GM21360 (cell line): ENCODE measurements around the gene NAP1L5.
A peak's percentile ranks its signal among the peaks of the same experiment; 100 is the strongest.

ENCODE experiments used
- ATAC-seq: cut with Tn5 transposase; IDR thresholded peaks from one replicate; pipeline ENCODE4 v1.9.1; 2021; ENCODE audit warnings: mild to moderate bottlenecking, moderate library complexity; ENCODE audit not compliant: unreplicated experiment

NAP1L5 gene

DNA sequence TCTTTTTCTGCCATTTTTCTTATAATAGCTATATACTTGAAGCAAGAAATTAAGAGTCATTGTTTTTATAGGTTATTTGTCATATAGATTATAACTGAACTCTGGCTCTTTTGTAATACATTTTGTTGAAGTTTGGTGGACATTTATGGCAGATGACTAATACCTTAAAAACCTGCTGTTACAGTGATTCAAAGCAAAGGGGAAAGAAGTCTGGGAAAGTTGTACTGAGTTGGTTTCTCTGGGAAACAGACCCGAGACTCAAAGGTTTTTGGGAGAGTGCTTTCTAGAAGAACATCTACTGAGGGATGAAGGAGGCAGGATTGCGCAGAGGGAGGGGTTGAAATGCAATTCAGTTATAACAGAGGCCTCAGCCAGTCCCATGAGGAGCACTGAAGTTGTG is 35.9 kb downstream of the NAP1L5 start:
- ATAC-seq: no peak

DNA sequence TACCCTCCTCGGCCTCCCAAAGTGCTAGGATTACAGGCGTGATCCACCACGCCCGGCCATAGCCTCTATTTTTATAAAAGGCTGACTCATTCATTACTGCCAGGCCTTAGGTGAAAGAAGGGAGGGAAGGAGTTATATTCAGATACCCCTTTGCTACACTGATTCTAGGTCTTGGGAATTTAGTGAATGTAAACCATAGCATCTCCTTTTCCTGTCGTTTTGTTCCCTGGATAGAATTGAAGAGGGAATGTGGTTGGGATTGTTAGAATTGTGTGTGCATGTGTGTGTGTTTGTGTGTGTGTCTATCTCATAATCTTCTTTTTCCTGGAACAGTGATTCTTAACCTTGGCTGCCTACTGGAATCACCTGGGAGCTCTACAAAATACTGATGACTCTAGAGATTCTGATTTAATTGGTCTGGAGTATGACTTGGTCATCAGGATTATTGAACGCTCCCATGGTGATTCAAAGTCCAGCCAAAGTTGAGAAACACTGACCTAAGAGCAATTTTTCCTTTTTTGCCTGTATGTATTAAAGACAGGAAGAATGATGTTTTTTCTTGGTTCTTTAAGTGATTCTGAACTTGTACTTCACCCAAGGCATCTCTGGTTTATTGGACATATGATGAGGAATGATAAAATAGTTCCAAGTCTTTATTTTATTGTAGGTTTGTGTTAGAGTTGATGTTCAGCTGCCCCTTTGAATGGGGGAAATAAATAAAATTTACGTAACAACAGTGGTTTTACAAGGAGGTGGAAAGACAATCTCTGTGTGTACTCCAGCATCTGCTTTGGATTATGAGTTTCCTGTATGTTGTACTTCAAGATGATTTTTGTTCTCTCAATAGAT is 37.0 kb downstream of the NAP1L5 start:
- no peak for ATAC-seq

DNA sequence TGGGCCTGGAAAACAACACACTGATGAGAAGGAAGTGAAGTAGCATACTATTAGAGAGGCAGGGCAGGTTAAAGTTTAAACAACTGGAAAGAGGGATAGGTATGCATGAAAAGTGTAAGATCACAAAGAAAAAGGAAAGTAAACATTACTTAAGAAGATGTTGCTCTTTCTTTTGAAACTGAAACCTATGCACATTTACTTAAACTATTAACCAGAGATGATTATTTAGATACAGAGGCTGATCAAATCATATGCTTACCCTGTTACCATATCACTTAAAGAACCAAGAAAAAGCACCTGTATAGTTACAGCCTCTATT is 37.8 kb downstream of the NAP1L5 start:
- no peak for ATAC-seq

DNA sequence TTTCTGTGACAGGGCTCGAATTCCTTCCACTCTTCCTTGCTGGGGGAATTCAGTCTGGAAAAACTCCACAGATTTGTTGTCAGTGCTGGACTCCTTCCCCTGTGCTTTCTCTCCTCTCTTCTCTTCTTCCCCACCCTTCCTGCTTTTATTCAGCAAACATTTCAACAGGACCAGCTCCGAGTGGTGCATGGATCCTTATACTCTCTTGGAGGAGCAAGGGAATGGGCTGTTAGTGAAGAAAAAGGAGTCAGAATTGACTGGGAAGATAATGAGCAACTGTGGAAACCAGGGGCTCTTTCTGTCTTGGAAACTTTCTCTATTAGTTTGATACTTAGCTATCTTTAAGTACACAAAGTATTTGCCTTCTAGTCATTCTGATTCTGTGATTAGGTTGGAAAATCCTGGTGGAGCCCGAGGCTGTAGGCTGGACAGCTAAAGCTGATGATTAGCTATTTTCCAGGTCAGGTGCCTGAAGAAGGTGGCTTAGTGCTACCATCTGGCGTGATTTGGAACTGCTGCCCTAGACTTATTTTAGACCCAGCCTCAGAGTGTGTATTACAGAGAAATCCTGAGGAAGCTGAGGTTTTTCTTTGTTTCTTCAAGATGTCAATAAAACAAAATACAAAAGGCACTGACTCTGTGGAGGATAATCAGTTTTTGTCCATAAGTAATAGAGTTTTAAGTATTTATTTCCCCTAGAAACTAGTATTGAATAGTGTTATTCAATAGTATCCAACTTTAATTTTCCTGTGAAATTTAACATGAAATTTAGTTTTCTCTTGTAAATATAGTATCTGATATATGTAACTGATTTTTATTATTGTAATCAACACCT is 38.4 kb downstream of the NAP1L5 start:
- peak; percentile 92 for ATAC-seq

DNA sequence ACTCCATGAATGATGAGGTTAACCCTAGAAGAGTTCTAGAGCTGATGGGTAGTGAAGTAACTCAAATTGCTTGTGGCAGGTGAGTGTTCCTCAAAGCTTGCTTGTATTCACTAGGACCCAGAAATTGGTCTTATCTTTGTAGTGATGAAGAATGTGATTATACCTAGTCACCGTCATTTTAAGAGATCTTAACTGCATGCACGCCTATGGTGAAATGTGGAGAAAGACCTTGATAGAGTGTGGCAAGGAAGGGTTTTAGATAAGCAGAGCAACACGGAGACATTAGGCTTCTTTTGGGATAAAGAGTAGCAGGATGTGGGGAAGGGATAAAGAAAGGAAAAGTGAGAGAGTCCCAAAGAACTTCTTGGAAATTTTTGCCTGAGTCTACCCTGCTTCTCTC is 42.4 kb downstream of the NAP1L5 start:
- ATAC-seq: no peak

DNA sequence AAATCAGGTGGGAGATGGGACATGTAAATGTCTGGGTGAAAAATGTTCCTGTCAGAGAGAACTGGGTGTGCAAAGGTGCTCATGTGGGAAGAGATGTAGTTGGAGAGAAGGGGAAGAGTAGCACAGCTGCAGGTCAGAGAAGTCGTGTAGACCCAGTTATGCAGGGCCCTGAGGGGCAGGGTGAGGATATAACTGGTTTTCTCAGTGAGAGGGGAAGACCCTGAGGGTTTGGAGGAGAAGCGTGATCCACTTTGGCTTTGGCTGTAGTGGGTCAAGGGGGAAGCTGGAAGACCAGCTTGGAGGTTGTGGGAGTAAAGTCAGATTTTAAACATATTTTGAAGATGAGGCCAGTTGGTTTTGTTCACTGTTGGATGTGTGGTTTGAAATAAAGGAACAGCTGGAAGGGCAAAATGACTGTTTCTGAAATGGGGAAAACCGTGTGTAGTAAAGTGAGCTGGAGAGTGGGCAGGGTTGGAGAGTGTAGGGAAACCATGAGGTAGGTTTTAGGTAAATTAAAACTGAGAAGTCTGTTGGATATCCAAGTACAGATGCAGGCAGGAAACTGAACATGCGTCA is 44.2 kb downstream of the NAP1L5 start:
- no peak for ATAC-seq

DNA sequence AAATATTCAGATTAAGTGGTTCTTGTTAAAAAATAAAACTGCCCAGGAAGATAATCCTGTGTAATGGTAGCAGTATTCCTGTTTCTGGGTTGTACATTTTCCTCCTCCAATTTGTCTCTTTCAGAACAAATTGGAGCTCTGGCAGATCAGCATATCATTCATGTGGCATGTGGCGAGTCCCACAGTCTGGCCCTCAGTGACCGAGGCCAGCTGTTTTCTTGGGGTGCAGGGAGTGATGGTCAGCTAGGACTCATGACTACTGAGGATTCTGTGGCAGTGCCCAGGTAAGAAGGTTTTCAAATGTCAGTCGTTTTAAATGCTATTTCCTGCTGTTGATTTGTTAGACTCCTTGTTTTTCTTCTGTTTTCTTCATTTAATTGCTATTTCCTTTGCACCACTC is 47.9 kb downstream of the NAP1L5 start:
- no peak for ATAC-seq

DNA sequence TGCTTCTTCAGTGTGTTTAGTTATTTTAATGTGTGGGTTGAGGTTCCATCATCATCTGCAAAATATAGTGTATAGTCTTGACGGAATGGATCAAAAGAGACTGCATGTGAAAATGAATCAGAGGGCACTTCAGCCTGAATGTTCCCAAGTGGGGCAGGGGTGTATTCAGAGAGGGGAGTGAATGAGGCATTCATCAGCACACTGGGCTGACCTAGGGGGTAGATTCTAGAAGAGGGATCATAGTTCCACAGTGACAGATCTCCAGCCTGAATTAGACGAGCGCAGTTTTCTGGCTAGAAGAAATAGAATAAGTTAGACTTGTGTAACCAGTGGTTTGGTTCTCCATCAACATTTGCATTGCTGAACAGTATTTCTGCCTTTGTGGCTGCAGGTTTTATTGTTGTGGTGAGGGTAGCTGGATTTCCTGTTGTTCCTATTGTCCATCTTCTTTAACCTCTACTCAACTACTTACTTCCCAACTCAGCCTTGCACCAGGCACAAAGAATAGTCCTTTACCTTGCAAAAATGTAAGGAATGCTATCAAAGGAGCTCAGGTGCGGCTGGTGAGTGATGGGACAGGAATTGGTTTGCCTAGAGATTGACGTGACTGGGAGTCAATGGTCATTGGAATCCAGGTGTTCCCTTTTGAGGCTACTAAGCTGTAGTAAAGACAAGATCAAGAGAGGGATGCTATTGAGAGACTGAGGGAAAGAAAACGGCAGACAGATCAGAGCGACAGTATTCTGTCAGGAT is 50.9 kb downstream of the NAP1L5 start:
- no peak for ATAC-seq

DNA sequence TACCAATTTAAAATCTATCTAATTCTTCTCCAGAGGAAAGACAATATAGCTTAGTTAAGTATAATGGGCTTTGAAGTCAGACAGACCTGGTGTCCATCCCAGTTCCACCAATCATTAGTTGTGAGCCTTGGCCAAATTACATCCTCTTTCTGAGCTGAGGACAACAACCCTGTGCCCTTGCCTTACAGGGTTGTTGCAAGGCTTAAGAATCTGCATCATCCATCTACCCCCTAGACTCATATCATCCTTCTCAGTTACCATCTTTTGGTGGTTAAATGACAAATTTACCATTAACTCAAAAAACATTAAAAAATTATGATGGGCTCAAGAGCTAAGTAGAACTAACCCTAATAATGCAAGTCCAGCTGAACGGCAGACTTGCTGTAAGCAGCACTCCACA is 51.6 kb downstream of the NAP1L5 start:
- no peak for ATAC-seq
